H1 (cell line): ENCODE data around the gene LILRB2. TPM values are rescaled to one million over a fixed set of nuclear protein-coding genes. Genes with fewer than 3 reads are reported as not detected.

ENCODE experiments used
- CHD7 ChIP-seq: fragments of 300-600 bp; sonication (generic); IDR thresholded peaks from 2 replicates; pipeline ENCODE4 v1.7.1; 2012; ENCODE audit warnings: low read length, moderate library complexity, mild to moderate bottlenecking, inconsistent platforms; ENCODE audit not compliant: insufficient replicate concordance
- CTBP2 ChIP-seq: IDR thresholded peaks from 2 replicates; pipeline ENCODE4 v1.7.0; 2011; ENCODE audit warnings: borderline replicate concordance, mild to moderate bottlenecking, moderate library complexity, mixed read lengths, low read length; ENCODE audit not compliant: insufficient read depth, insufficient read length
- EP300 ChIP-seq, 2 experiments: IDR thresholded peaks; 1 replicate in 1 of 2; 2 replicates in 1 of 2; pipeline ENCODE4 v1.6.1; 2011 to 2012; ENCODE audit warnings: low read depth in 2 of 2, low read length in 2 of 2, mild to moderate bottlenecking in 2 of 2, borderline replicate concordance in 1 of 2, inconsistent platforms in 1 of 2, moderate library complexity in 1 of 2
- polyA plus RNA-seq, 7 experiments: library from polyadenylated mRNA; depleted of rRNA in 3 of 7; stranded (reverse) in 5 of 7; unstranded in 2 of 7; fragments of >200 nt in 5 of 7; fragments of 200-250 nt in 2 of 7; gene quantifications; 1 replicate in 5 of 7; 2 replicates in 1 of 7; 4 replicates in 1 of 7; pipeline versions ENCODE4 v1.2.1 to v1.2.3, GENCODE V29; 2011 to 2013; ENCODE audit warnings: missing spikeins in 2 of 7, mixed read lengths in 2 of 7
- total RNA-seq: library from RNA; stranded (reverse); fragmentation: NEBNext Ultra II Directional; extraction: Animal tissue kit (Norgen Biotek cat#: 25700); gene quantifications from 2 replicates; pipeline ENCODE4 v1.2.1, GENCODE V29; 2021

Gene LILRB2
- total and polyA plus RNA-seq, 2 of the 8 experiments (the other 6 are each of a cell fraction or from before 2014, with no cell fraction given): not detected

DNA sequence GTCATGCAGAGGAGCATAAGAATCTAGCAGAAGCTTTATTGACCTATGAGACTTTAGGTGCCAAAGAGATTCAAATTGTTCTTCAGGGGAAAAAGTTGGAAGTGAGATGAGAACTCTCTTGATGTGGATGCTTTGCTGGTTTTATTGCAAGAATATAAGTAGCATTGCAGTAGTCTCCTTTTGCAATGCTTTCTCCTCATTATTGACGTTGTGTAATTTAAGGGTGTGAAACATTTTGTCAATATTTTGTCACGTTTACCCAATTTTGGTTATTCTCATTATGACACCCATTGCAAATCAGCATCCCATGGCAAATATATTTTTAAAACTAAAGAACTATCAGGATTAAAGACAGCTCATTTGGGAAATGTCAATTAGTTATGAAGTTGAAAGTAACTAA is 12.0 kb downstream of the LILRB2 start (continued):
- TF ChIP-seq CHD7 (no peak), EP300 (IDR thresholded peaks at IDR 0.05; ENCODE audit: borderline replicate concordance in 1 of 2, low read depth in 2 of 2, low read length in 2 of 2) (no peak), CTBP2 (no peak)
